Keratinocyte (primary cell): ENCODE measurements around the gene CLTB.

Experiments
- CTCF ChIP-seq, 3 experiments: IDR thresholded peaks in 1 of 3; conservative IDR thresholded peaks in 1 of 3; optimal IDR thresholded peaks in 1 of 3; 2 replicates in 2 of 3; 3 replicates in 1 of 3; pipeline versions ENCODE3 to v1.5.1; 2011; ENCODE audit warnings: low read length in 3 of 3, mild to moderate bottlenecking in 3 of 3, moderate library complexity in 2 of 3, control low read depth in 1 of 3, inconsistent platforms in 1 of 3; ENCODE audit not compliant: insufficient read depth in 2 of 3; ENCODE audit errors: extremely low read depth in 1 of 3
- EZH2 ChIP-seq: IDR thresholded peaks from one replicate; pipeline ENCODE4 v1.6.1; 2012; ENCODE audit warnings: inconsistent platforms, mild to moderate bottlenecking, low read length, moderate library complexity

DNA sequence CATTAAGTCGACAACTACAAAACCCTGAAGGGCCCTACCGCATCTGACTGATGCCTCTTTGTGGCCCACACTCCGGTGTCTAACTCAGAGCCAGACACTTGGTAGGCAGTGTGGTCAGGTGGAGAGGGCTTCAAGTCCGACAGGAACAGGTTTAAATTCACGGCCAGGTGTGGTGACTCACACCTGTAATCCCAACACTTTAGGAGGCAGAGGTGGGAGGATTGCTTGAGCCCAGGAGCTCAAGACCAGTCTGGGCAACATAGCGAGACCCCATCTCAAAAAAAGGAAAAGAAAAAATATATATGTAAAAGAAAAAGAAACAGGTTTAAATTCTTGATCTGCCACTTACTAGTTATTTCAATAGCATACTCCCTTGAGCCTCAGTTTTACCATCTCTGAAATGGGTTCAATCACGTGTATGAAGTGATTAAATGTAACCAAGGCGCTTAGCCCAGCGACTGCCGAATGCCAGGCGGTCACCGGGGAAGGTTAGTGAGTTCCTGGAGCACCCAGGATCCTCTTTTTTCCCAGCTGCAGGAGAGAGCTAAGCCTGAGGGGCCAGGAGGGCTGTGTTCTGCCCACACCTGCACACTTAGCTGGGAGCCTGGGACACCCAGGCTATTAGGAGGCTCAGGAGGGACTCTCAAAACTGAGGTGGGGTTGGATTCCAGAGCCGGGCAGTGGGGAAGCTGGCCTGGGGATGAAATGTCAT lies 943 bp downstream of the CLTB start:
- TF ChIP-seq CTCF (optimal IDR thresholded peaks at IDR 0.05 in 1 of 3, IDR thresholded peaks at IDR 0.05 in 1 of 3, conservative IDR thresholded peaks at IDR 0.05 in 1 of 3; ENCODE audit: extremely low read depth in 1 of 3, insufficient read depth in 2 of 3, low read length in 3 of 3) (no peak), EZH2 (no peak)
